T-cell (primary cell): ENCODE measurements around the gene KRTCAP3. TPM values are rescaled to one million over a fixed set of nuclear protein-coding genes. Genes with fewer than 3 reads are reported as not detected.
A peak's percentile ranks its signal among the peaks of the same experiment; 100 is the strongest.

Source experiments
- ATAC-seq, 4 experiments: fragments of 200-7000 bp in 3 of 4; fragments of 150-1000 bp in 1 of 4; cut with Tn5 transposase; replicated peaks in 1 of 4; 1 replicate in 3 of 4; 2 replicates in 1 of 4; pipeline ENCODE4 v1.10.0; 2021; ENCODE audit warnings: moderate library complexity in 3 of 4, mild to moderate bottlenecking in 2 of 4, moderate number of reproducible peaks in 1 of 4
- CTCF ChIA-PET, 2 donors: fragments of 300-600 bp; sonication (Branson Sonifier 250); formaldehyde crosslinking; loops; one replicate each; lab custom pipeline; 2022; ENCODE audit warnings: antibody characterized with exemption in 2 of 2; lab: Charles Lee
- POLR2A ChIA-PET, 2 donors: fragments of 300-600 bp; sonication (Branson Sonifier 250); formaldehyde crosslinking; loops; one replicate each; lab custom pipeline; 2022; ENCODE audit warnings: antibody characterized with exemption in 2 of 2; lab: Charles Lee
- DNase-seq, 35 experiments: peaks; one replicate each; pipeline versions ENCODE4 v3.0.0 to v3.0.0-alpha.2; 2013 to 2023
- H3K27ac ChIP-seq: one replicate; pipeline ENCODE4 v1.5.1; 2013; ENCODE audit warnings: low read length
- H3K27me3 ChIP-seq, 2 experiments: replicated peaks in 1 of 2; 1 replicate in 1 of 2; 2 replicates in 1 of 2; pipeline versions ENCODE4 v1.6.1 to v1.7.0; 2013; ENCODE audit warnings: low read length in 1 of 2, mixed read lengths in 1 of 2; ENCODE audit not compliant: control insufficient read depth in 2 of 2, insufficient read depth in 2 of 2; ENCODE audit errors: extremely low read depth in 1 of 2
- H3K36me3 ChIP-seq, 2 donors: 1 replicate in 1 of 2; 2 replicates in 1 of 2; pipeline versions ENCODE4 v1.6.1 to v1.7.0; 2013; ENCODE audit warnings: low read length in 1 of 2; ENCODE audit not compliant: control insufficient read depth in 2 of 2, insufficient read depth in 1 of 2; ENCODE audit errors: extremely low read depth in 1 of 2
- H3K4me1 ChIP-seq, 2 experiments: 1 replicate in 1 of 2; 2 replicates in 1 of 2; pipeline versions ENCODE4 v1.6.1 to v1.7.0; 2013; ENCODE audit warnings: low read length in 2 of 2, mixed read lengths in 1 of 2; ENCODE audit not compliant: insufficient read depth in 2 of 2, control insufficient read depth in 1 of 2; ENCODE audit errors: extremely low read depth in 1 of 2
- H3K4me3 ChIP-seq, 2 donors: 1 replicate in 1 of 2; 2 replicates in 1 of 2; pipeline versions ENCODE4 v1.5.1 to v1.7.0; 2013; ENCODE audit warnings: mild to moderate bottlenecking in 2 of 2, low read length in 1 of 2, moderate library complexity in 1 of 2; ENCODE audit not compliant: control insufficient read depth in 1 of 2; ENCODE audit errors: extremely low read depth in 1 of 2
- H3K9me3 ChIP-seq: 2 replicates; pipeline ENCODE4 v1.7.0; 2013
- H3K27ac Mint-ChIP-seq, 2 donors: one replicate each; pipeline ENCODE4 v1.8.0; 2020 to 2021; ENCODE audit warnings: mild to moderate bottlenecking in 2 of 2, mixed read lengths in 2 of 2
- H3K27me3 Mint-ChIP-seq, 2 donors: one replicate each; pipeline ENCODE4 v1.8.0; 2021 to 2022; ENCODE audit warnings: mixed read lengths in 2 of 2
- H3K36me3 Mint-ChIP-seq: one replicate; pipeline ENCODE4 v1.8.0; 2021; ENCODE audit warnings: mixed read lengths
- H3K4me1 Mint-ChIP-seq, 3 donors: one replicate each; pipeline ENCODE4 v1.8.0; 2020 to 2022; ENCODE audit warnings: mixed read lengths in 3 of 3, mild to moderate bottlenecking in 1 of 3
- H3K4me3 Mint-ChIP-seq, 3 donors: one replicate each; pipeline ENCODE4 v1.8.0; 2020 to 2022; ENCODE audit warnings: mild to moderate bottlenecking in 3 of 3, mixed read lengths in 3 of 3, moderate library complexity in 3 of 3
- H3K9me3 Mint-ChIP-seq, 3 donors: one replicate each; pipeline ENCODE4 v1.8.0; 2020 to 2022; ENCODE audit warnings: mixed read lengths in 3 of 3
- WGBS: methylation state at CpG from one replicate; pipeline ENCODE4 v1.1.5; 2013; ENCODE audit warnings: missing lambda C conversion rate; ENCODE audit not compliant: insufficient coverage; 5-methylcytosine and 5-hydroxymethylcytosine counted together
- total RNA-seq, 35 experiments: library from RNA in 6 of 35; stranded (reverse) in 6 of 35; fragments of 120-200 nt in 1 of 35; gene quantifications; one replicate each; pipeline versions ENCODE4 v1.2.1 to v1.2.4 and lab custom pipeline; 2013 to 2026

The KRTCAP3 gene
- total RNA-seq, 5 donors from 2014 or later (not counting 1 experiment from before 2014, with no cell fraction given) = 12.3 to 21.1 (median 19.7) TPM

DNA sequence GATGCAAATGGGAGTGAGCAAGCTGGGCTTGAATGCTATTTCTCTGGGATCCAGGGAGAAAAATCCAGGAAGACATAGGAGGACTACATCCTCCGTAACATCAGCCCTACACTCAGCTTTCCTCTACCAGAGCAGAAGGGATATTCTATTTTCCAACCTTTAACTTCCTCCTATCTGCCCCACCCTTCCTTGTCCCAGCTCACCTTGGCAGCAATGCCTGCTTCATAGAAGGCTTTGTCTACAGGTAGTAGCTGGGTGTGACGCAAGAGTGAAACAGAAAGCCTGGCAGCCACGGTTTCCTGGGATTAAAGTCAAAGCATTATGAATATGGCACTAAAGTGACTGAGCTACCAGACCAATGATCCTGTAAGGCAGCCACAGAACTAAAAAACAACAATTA is 3.9 kb downstream of the KRTCAP3 start:
- H3K9me3 Mint-ChIP-seq = no peaks in the 10 kb centered on the region
- H3K36me3 Mint-ChIP-seq = peaks cover 35% of the 10 kb centered on the region

DNA sequence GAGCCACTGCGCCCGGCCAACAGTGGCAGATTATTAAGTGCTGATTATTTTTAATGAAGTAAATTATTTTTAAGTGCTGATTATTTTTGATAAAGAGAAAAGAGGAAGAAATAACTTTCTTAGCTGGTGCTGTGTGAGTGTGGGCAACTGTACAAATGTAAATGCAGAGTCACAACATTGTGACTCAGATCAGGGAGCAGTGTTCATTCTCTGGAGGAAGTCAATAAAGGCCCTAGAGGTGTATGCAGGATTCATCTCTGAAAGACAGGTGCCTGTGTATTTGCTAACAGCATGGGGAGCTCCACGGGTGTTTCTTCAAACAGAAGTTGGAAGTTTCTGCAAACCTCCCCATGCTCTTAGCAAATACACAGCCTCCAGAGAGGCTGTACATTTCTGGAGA is 6.2 kb downstream of the KRTCAP3 start:
- Histone ChIP-seq H3K4me1 (peaks cover 0 to 3% of the 10 kb centered on the region in 2 experiments), H3K27ac (no peak overlapping the region), H3K36me3 (peaks cover 13 to 20% of the 10 kb centered on the region in 2 donors), H3K9me3 (no peaks in the 10 kb centered on the region), H3K4me3 (no peak overlapping the region), H3K27me3 (no peaks in the 10 kb centered on the region)
- 100% methylated on average over 2 of the region's 3 CpGs for WGBS
- Mint-ChIP-seq H3K9me3 (no peaks in the 10 kb centered on the region), H3K4me1 (peaks cover 5 to 7% (median 5%) of the 10 kb centered on the region in 3 donors), H3K4me3 (no peak overlapping the region), H3K36me3 (peaks cover 27% of the 10 kb centered on the region), H3K27me3 (no peaks in the 10 kb centered on the region), H3K27ac (no peak overlapping the region)
- ChIA-PET POLR2A (interaction anchor here in 1 of 2 donors (1.1 kb wide), 1 partner anchor 57 kb away, joined by 3 read pairs; no protein-coding TSS in a partner anchor), CTCF (no interaction called here)
- no peak for ATAC-seq
- DNase-seq = no peak

More for the DNA sequence above, 3.9 kb downstream of the KRTCAP3 start:
- Histone ChIP-seq H3K9me3 (no peaks in the 10 kb centered on the region), H3K4me3 (no peak overlapping the region), H3K27me3 (no peaks in the 10 kb centered on the region), H3K36me3 (peaks cover 15 to 30% of the 10 kb centered on the region in 2 donors), H3K4me1 (peaks cover 3 to 4% of the 10 kb centered on the region in 2 experiments), H3K27ac (no peak overlapping the region)
- WGBS = no CpG with 5 or more reads among the region's 3 CpGs
- ChIA-PET POLR2A (interaction anchor here in 1 of 2 donors (0.6 kb wide), 1 partner anchor 185 kb away, joined by 4 read pairs; no protein-coding TSS in a partner anchor), CTCF (interaction anchor here (0.7 to 0.9 kb wide), 2 partner anchors 16 to 17 kb away, joined by 3 to 6 read pairs; no protein-coding TSS in a partner anchor)
- Mint-ChIP-seq H3K4me3 (no peak overlapping the region), H3K27me3 (no peaks in the 10 kb centered on the region), H3K4me1 (peaks cover 5 to 15% (median 9%) of the 10 kb centered on the region in 3 donors), H3K27ac (peak overlapping the region in 1 of 2 donors; percentile 61)
- ATAC-seq (no peak), DNase-seq (no peak)

DNA sequence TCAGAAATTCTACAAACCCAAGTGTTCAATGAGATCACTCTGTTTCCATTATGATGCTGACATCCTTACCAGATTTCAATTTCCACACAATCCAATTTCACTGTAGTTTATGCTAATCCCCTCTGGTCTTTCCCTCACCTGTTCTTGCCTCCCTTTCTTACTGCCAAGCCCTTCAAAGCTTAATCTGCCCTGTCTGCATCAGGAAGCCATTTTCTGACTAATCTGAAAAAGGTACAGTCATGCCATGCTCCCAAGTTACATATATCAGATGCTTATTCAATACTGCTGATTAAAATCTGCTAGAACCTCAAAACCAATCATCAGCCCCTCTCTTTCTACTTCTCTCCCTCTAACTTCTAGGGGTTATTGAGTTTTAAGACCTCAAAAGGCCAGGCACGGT is 8.9 kb downstream of the KRTCAP3 start:
- peaks cover 0 to 3% (median under 1%) of the 10 kb centered on the region in 3 donors for H3K4me1 Mint-ChIP-seq
- Histone ChIP-seq H3K27ac (no peak overlapping the region), H3K36me3 (peaks cover 15 to 32% of the 10 kb centered on the region in 2 donors), H3K4me3 (no peak overlapping the region), H3K4me1 (peaks cover 0 to under 1% of the 10 kb centered on the region in 2 experiments), H3K9me3 (no peaks in the 10 kb centered on the region), H3K27me3 (no peaks in the 10 kb centered on the region)
- POLR2A ChIA-PET = no interaction called here
- no peak overlapping the region for H3K27ac Mint-ChIP-seq
- H3K9me3 Mint-ChIP-seq = no peaks in the 10 kb centered on the region
- ATAC-seq (no peak), DNase-seq (no peak)
- no peaks in the 10 kb centered on the region for H3K27me3 Mint-ChIP-seq
- WGBS = 100% methylated on average over 1 of the region's 1 CpG
- CTCF ChIA-PET = no interaction called here
- peaks cover 38% of the 10 kb centered on the region for H3K36me3 Mint-ChIP-seq
- H3K4me3 Mint-ChIP-seq = no peak overlapping the region

DNA sequence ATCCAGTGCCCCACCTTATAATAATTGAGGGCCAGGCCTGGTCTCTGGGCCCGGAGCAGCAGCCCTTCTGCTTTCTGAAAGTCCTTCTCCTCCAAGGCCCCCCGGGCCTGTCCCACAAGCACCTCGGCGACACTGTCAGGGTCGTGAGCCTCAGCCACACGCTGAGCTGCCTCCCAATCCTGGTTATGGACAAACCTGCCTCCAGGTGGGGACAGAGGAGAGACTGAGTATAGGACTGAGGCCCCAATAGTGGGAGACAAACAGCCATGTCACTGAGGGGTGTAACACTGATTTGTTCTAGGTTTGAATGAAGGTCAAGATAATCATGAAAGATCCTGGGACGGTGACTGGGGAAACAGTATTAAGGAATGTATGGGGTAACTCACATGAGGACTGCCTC is 11.8 kb downstream of the KRTCAP3 start:
- ChIA-PET CTCF (no interaction called here), POLR2A (no interaction called here)
- Histone ChIP-seq H3K36me3 (peaks cover 11 to 31% of the 10 kb centered on the region in 2 donors), H3K9me3 (no peaks in the 10 kb centered on the region), H3K27ac (no peak overlapping the region), H3K4me3 (no peak overlapping the region), H3K27me3 (no peaks in the 10 kb centered on the region), H3K4me1 (no peaks in the 10 kb centered on the region)
- no peak for DNase-seq
- Mint-ChIP-seq H3K4me1 (no peaks in the 10 kb centered on the region), H3K27me3 (no peaks in the 10 kb centered on the region), H3K27ac (no peak overlapping the region), H3K36me3 (peaks cover 31% of the 10 kb centered on the region), H3K4me3 (no peak overlapping the region), H3K9me3 (no peaks in the 10 kb centered on the region)
- 98% methylated on average over 5 of the region's 7 CpGs for whole genome bisulfite sequencing
- ATAC-seq = no peak

DNA sequence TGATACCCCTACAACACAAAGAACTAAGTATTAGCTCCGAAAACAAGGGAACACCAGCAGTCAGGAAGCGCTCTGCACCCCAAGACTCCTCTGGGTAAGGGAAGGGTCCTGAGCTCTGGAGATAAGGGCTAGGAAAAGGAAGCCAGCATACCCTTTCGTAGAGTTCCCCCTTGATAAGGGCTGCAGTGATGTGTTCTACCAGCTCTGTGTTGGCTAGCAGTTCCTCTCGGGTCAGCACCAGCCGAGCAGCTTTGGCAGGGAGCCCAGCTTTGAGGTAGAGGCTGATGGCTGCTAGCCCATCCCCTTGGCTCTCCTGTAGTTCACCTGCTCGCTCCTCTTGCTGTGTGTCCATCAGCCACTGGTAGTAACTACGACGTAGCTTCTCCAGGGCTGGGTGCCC is 18.9 kb downstream of the KRTCAP3 start:
- Histone ChIP-seq H3K4me1 (no peaks in the 10 kb centered on the region), H3K27me3 (no peaks in the 10 kb centered on the region), H3K4me3 (no peak overlapping the region), H3K27ac (no peak overlapping the region), H3K9me3 (no peaks in the 10 kb centered on the region), H3K36me3 (peaks cover 10 to 17% of the 10 kb centered on the region in 2 donors)
- CTCF ChIA-PET = no interaction called here
- Mint-ChIP-seq H3K27ac (no peak overlapping the region), H3K27me3 (no peaks in the 10 kb centered on the region), H3K36me3 (peaks cover 24% of the 10 kb centered on the region), H3K9me3 (no peaks in the 10 kb centered on the region), H3K4me1 (no peaks in the 10 kb centered on the region), H3K4me3 (no peak overlapping the region)
- DNase-seq (no peak), ATAC-seq (no peak)
- POLR2A ChIA-PET = no interaction called here
- 81% methylated on average over 6 of the region's 8 CpGs for WGBS

DNA sequence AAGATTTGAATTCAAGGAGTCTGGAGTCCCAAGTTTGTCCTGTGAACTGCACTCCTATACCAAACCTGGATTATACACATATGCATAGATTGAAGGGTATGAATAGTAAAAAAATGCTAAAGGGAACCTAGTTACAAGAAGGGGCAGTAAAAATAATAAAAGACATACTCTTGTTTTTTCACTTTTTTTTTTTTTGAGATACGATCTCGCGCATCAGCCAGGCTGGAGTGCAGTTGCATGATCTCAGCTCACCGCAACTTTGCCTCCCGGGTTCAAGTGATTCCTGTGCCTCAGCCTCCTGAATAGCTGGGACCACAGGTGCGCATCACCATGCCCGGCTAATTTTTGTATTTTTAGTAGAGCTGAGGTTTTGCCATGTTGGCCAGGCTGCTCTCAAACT is 22.3 kb downstream of the KRTCAP3 start:
- DNase-seq = no peak
- Histone ChIP-seq H3K27me3 (no peaks in the 10 kb centered on the region), H3K4me1 (no peaks in the 10 kb centered on the region), H3K9me3 (no peaks in the 10 kb centered on the region), H3K4me3 (no peak overlapping the region), H3K27ac (no peak overlapping the region), H3K36me3 (peaks cover 6 to 10% of the 10 kb centered on the region in 2 donors)
- Mint-ChIP-seq H3K27me3 (no peaks in the 10 kb centered on the region), H3K9me3 (no peaks in the 10 kb centered on the region), H3K4me1 (no peaks in the 10 kb centered on the region), H3K36me3 (peaks cover 17% of the 10 kb centered on the region), H3K27ac (no peak overlapping the region), H3K4me3 (no peak overlapping the region)
- ChIA-PET CTCF (no interaction called here), POLR2A (no interaction called here)
- ATAC-seq = no peak
- WGBS = 100% methylated on average over 3 of the region's 7 CpGs
